Activated T-helper 9 cell treated with anti-CD3 and anti-CD28 coated beads, Interleukin-2, amount 50 U/mL, for 16 hours (primary cell): ENCODE results near the gene ZNF385B.

ENCODE experiments used
- DNase-seq: peaks from one replicate; pipeline ENCODE4 v3.0.0-alpha.2; 2020; ENCODE audit warnings: low read depth

ZNF385B gene

GRCh38 chr2:179584760-179585159 is 276.7 kb downstream of the ZNF385B start:
- no peak for DNase-seq

- no peak for DNase-seq
Observed at GRCh38 chr2:179581605-179582004, 279.8 kb downstream of the ZNF385B start.

GRCh38 chr2:179580378-179581146 is 280.9 kb downstream of the ZNF385B start:
- no peak for DNase-seq

- DNase-seq: no peak
Observed at GRCh38 chr2:179579800-179580199, 281.6 kb downstream of the ZNF385B start.

GRCh38 chr2:179578171-179578916 is 283.1 kb downstream of the ZNF385B start:
- DNase-seq: no peak

GRCh38 chr2:179574061-179574519 is 287.3 kb downstream of the ZNF385B start:
- no peak for DNase-seq

- DNase-seq: no peak
Observed at GRCh38 chr2:179572544-179572943, 288.9 kb downstream of the ZNF385B start.

GRCh38 chr2:179571721-179572120 is 289.7 kb downstream of the ZNF385B start:
- DNase-seq: no peak

GRCh38 chr2:179571252-179571651 is 290.2 kb downstream of the ZNF385B start:
- DNase-seq: no peak

- no peak for DNase-seq
Observed at GRCh38 chr2:179569831-179570233, 291.6 kb downstream of the ZNF385B start.

GRCh38 chr2:179565807-179566206 is 295.6 kb downstream of the ZNF385B start:
- DNase-seq: no peak

- DNase-seq: no peak
Observed at GRCh38 chr2:179562330-179562885, 299.0 kb downstream of the ZNF385B start.

GRCh38 chr2:179561702-179562101 is 299.7 kb downstream of the ZNF385B start:
- DNase-seq: no peak

GRCh38 chr2:179560257-179560735 is 301.1 kb downstream of the ZNF385B start:
- no peak for DNase-seq

GRCh38 chr2:179559108-179559806 is 302.2 kb downstream of the ZNF385B start:
- no peak for DNase-seq

- DNase-seq: no peak
Observed at GRCh38 chr2:179558010-179558934, 303.1 kb downstream of the ZNF385B start.

GRCh38 chr2:179556425-179556824 is 305.0 kb downstream of the ZNF385B start:
- no peak for DNase-seq

GRCh38 chr2:179555691-179556283 is 305.6 kb downstream of the ZNF385B start:
- no peak for DNase-seq

GRCh38 chr2:179554639-179555386 is 306.6 kb downstream of the ZNF385B start:
- DNase-seq: no peak

- no peak for DNase-seq
Observed at GRCh38 chr2:179553382-179553781, 308.0 kb downstream of the ZNF385B start.
